Measurements from ENCODE around the gene MCM3.

DNA sequence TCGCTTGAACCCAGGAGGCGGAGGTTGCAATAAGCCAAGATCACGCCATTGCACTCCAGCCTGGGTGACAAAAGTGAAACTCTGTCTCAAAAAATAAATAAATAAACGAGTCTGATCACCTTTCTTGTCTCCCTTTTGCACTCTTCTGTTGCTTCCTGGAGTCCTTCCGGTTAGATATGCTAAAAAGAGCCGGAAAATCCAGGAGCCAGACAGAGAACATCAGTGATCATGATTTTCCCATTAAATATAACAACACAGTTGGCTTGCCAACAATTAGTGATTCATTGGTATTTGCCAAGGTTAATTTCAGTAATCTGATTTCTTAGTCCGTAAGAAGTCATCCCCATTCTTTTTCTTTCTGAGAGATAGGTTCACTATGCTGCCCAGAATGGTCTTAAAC is 3.7 kb upstream of the MCM3 start:
- TF ChIP-seq, protein P1, sequence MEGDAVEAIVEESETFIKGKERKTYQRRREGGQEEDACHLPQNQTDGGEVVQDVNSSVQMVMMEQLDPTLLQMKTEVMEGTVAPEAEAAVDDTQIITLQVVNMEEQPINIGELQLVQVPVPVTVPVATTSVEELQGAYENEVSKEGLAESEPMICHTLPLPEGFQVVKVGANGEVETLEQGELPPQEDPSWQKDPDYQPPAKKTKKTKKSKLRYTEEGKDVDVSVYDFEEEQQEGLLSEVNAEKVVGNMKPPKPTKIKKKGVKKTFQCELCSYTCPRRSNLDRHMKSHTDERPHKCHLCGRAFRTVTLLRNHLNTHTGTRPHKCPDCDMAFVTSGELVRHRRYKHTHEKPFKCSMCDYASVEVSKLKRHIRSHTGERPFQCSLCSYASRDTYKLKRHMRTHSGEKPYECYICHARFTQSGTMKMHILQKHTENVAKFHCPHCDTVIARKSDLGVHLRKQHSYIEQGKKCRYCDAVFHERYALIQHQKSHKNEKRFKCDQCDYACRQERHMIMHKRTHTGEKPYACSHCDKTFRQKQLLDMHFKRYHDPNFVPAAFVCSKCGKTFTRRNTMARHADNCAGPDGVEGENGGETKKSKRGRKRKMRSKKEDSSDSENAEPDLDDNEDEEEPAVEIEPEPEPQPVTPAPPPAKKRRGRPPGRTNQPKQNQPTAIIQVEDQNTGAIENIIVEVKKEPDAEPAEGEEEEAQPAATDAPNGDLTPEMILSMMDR (IDR thresholded peaks at IDR 0.05), result no peak
- TF ChIP-seq TAF1 (IDR thresholded peaks at IDR 0.05; ENCODE audit: borderline replicate concordance, low read depth, low read length) (no peak), NFIC (IDR thresholded peaks at IDR 0.05; ENCODE audit: borderline replicate concordance) (no peak), RCOR1 (IDR thresholded peaks at IDR 0.05; ENCODE audit: low read length) (no peak), POLR2AphosphoS5 (IDR thresholded peaks at IDR 0.05; ENCODE audit: low read depth, low read length) (no peak), EZH2phosphoT487 (IDR thresholded peaks at IDR 0.05; ENCODE audit: borderline replicate concordance, low read depth) (no peak)

All from SK-N-SH (cell line).